Measurements from ENCODE around the gene ROPN1L. TPM values are rescaled to one million over a fixed set of nuclear protein-coding genes. Genes with fewer than 3 reads are reported as not detected.

The ROPN1L gene
- total and polyA plus RNA-seq, 3 donors from 2014 or later, result 199 to 538 (median 333) TPM

- H3K27me3 ChIP-seq, result no peaks in the 10 kb centered on the region
- DNase-seq, result no peak
- no peak for TF ChIP-seq POLR2A (IDR thresholded peaks at IDR 0.05)
- no peak for TF ChIP-seq CTCF (IDR thresholded peaks at IDR 0.05)
- H3K4me1 ChIP-seq, result no peaks in the 10 kb centered on the region
- no peak overlapping the region for H3K4me3 ChIP-seq
- intact Hi-C loops (cut with DNase I; ENCODE audit: low total_unique reads), result no loop called here
- H3K27ac ChIP-seq, result no peak overlapping the region
- no peaks in the 10 kb centered on the region for H3K9me3 ChIP-seq
- no peaks in the 10 kb centered on the region for H3K36me3 ChIP-seq (ENCODE audit: low read depth, missing control alignments)
- WGBS, 2 donors, result 52 to 72% methylated on average over 7 to 8 of the region's 8 CpGs
These were observed 62.5 kb downstream of the ROPN1L start for GRCh38 chr5:10503997-10504793.

- Histone ChIP-seq H3K27ac (no peak overlapping the region), H3K27me3 (no peaks in the 10 kb centered on the region), H3K9me3 (no peaks in the 10 kb centered on the region), H3K4me1 (no peaks in the 10 kb centered on the region), H3K4me3 (no peak overlapping the region), H3K36me3 (ENCODE audit: low read depth, missing control alignments) (no peaks in the 10 kb centered on the region)
- TF ChIP-seq CTCF (IDR thresholded peaks at IDR 0.05), result no peak
- no peak for TF ChIP-seq POLR2A (IDR thresholded peaks at IDR 0.05)
- no peak for DNase-seq
- intact Hi-C loops (cut with DNase I; ENCODE audit: low total_unique reads), result no loop called here
- WGBS, 2 donors, result 85 to 87% methylated on average over 8 of the region's 8 CpGs
These were observed 63.9 kb downstream of the ROPN1L start for GRCh38 chr5:10505517-10506095.

GRCh38 chr5:10506535-10506934 lies 64.9 kb downstream of the ROPN1L start:
- Histone ChIP-seq H3K4me1 (no peaks in the 10 kb centered on the region), H3K9me3 (no peaks in the 10 kb centered on the region), H3K27me3 (no peaks in the 10 kb centered on the region), H3K27ac (no peak overlapping the region), H3K36me3 (ENCODE audit: low read depth, missing control alignments) (no peaks in the 10 kb centered on the region), H3K4me3 (no peak overlapping the region)
- no peak for DNase-seq
- intact Hi-C loops (cut with DNase I; ENCODE audit: low total_unique reads), result no loop called here
- WGBS, 2 donors, result 92 to 93% methylated on average over 3 of the region's 3 CpGs
- TF ChIP-seq CTCF (IDR thresholded peaks at IDR 0.05) (no peak), POLR2A (IDR thresholded peaks at IDR 0.05) (no peak)

- no peak overlapping the region for H3K27ac ChIP-seq
- no peaks in the 10 kb centered on the region for H3K4me1 ChIP-seq
- TF ChIP-seq POLR2A (IDR thresholded peaks at IDR 0.05) (no peak), CTCF (IDR thresholded peaks at IDR 0.05) (no peak)
- 40 to 78% methylated on average over 3 of the region's 3 CpGs for WGBS, 2 donors
- no peaks in the 10 kb centered on the region for H3K36me3 ChIP-seq (ENCODE audit: low read depth, missing control alignments)
- H3K9me3 ChIP-seq, result no peaks in the 10 kb centered on the region
- intact Hi-C loops (cut with DNase I; ENCODE audit: low total_unique reads), result no loop called here
- no peaks in the 10 kb centered on the region for H3K27me3 ChIP-seq
- no peak for DNase-seq
- no peak overlapping the region for H3K4me3 ChIP-seq
These were observed 66.0 kb downstream of the ROPN1L start for GRCh38 chr5:10507575-10508096.
